A549 (cell line): Measurements from ENCODE around the gene NUDT19. TPM values are rescaled to one million over a fixed set of nuclear protein-coding genes. Genes with fewer than 3 reads are reported as not detected.

Source experiments
- ATAC-seq, 2 experiments: fragments of 200-7000 bp in 1 of 2; fragments of >200 bp in 1 of 2; cut with Nextera tagmentation in 1 of 2; cut with Tn5 transposase in 1 of 2; 3 replicates each; pipeline versions ENCODE4 v1.8.0 to v1.9.1; 2018 to 2020; ENCODE audit warnings: mild to moderate bottlenecking in 1 of 2, moderate library complexity in 1 of 2
- CTCF ChIA-PET: fragments of 300-600 bp; sonication (Branson Sonifier 250); formaldehyde crosslinking; extraction: SDS; loops from one replicate; lab custom pipeline; 2021; ENCODE audit warnings: antibody characterized with exemption, inconsistent platforms; lab: Yijun Ruan, JAX
- POLR2A ChIA-PET: fragments of 350-600 bp; formaldehyde crosslinking; extraction: SDS; loops from one replicate; lab custom pipeline; 2021; ENCODE audit warnings: antibody characterized with exemption, inconsistent platforms; lab: Yijun Ruan, JAX
- DNase-seq, 2 experiments: peaks; one replicate each; pipeline versions ENCODE4 v3.0.0 to v3.0.0-alpha.2; 2011 to 2016; ENCODE audit warnings: low read depth in 1 of 2, low spot score in 1 of 2
- FAIRE-seq: peaks from 2 replicates; lab custom pipeline; 2011; peaks lifted over from hg19 to GRCh38; lab: Jason Lieb, UNC
- H3K27ac ChIP-seq, 2 experiments: fragments of >200 bp; sonication (Bioruptor Twin); formaldehyde crosslinking; 3 replicates each; pipeline ENCODE4 v1.5.1; 2016 to 2017
- H3K4me1 ChIP-seq: fragments of >200 bp; sonication (Bioruptor Twin); formaldehyde crosslinking; 3 replicates; pipeline ENCODE4 v1.6.1; 2016
- H3K4me2 ChIP-seq: fragments of >200 bp; sonication (Bioruptor Twin); formaldehyde crosslinking; 3 replicates; pipeline ENCODE4 v1.6.1; 2016
- H3K4me3 ChIP-seq: fragments of >200 bp; sonication (Bioruptor Twin); formaldehyde crosslinking; 3 replicates; pipeline ENCODE4 v1.5.1; 2016
- H3K9me3 ChIP-seq: fragments of >200 bp; sonication (Bioruptor Twin); formaldehyde crosslinking; 3 replicates; pipeline ENCODE4 v1.6.1; 2016
- BHLHE40 ChIP-seq: IDR thresholded peaks from 2 replicates; pipeline ENCODE4 v1.6.1; 2012; ENCODE audit warnings: low read depth, low read length, inconsistent platforms
- CEBPB ChIP-seq, 2 experiments: fragments of >200 bp in 1 of 2; sonication (Bioruptor Twin) in 1 of 2; formaldehyde crosslinking in 1 of 2; IDR thresholded peaks; 2 replicates each; pipeline ENCODE4 v1.6.1; 2012 to 2016
- EHF ChIP-seq: fragments of 250-450 bp; sonication (Bioruptor Pico); IDR thresholded peaks from 2 replicates; pipeline ENCODE4 v1.5.0; 2020; ENCODE audit warnings: mild to moderate bottlenecking
- ESRRA ChIP-seq: fragments of 150-350 bp; IDR thresholded peaks from 2 replicates; pipeline ENCODE4 v1.6.1; 2014; ENCODE audit warnings: mild to moderate bottlenecking, low read length, borderline replicate concordance
- FOSL2 ChIP-seq, 2 experiments: fragments of 450-650 bp in 1 of 2; fragments of >200 bp in 1 of 2; sonication (Bioruptor Twin) in 1 of 2; formaldehyde crosslinking; IDR thresholded peaks; 2 replicates each; pipeline versions ENCODE4 v1.5.0 to v1.6.1; 2016 to 2020; ENCODE audit warnings: mild to moderate bottlenecking in 1 of 2, moderate library complexity in 1 of 2
- FOXS1 ChIP-seq: fragments of 250-450 bp; sonication (Bioruptor Pico); IDR thresholded peaks from 2 replicates; pipeline ENCODE4 v1.5.0; 2020; ENCODE audit warnings: mild to moderate bottlenecking, moderate library complexity
- HEYL ChIP-seq: fragments of 250-450 bp; sonication (Bioruptor Pico); IDR thresholded peaks from 2 replicates; pipeline ENCODE4 v1.8.0; 2021; ENCODE audit warnings: mild to moderate bottlenecking, moderate library complexity
- MAFK ChIP-seq: fragments of 450-650 bp; IDR thresholded peaks from 2 replicates; pipeline ENCODE4 v1.6.1; 2014; ENCODE audit not compliant: partially characterized antibody
- MYC ChIP-seq: IDR thresholded peaks from 2 replicates; pipeline ENCODE4 v1.6.1; 2012; ENCODE audit warnings: mild to moderate bottlenecking, inconsistent platforms, low read length, improper control_type of control experiment, borderline replicate concordance
- NPAS2 ChIP-seq: fragments of 250-450 bp; sonication (Bioruptor Pico); IDR thresholded peaks from 2 replicates; pipeline ENCODE4 v1.8.0; 2022; ENCODE audit warnings: mild to moderate bottlenecking, moderate library complexity, borderline replicate concordance
- NR3C1 ChIP-seq: fragments of >200 bp; sonication (Bioruptor Twin); formaldehyde crosslinking; IDR thresholded peaks from 3 replicates; pipeline ENCODE4 v1.6.1; 2017
- POLR2AphosphoS2 ChIP-seq: conservative IDR thresholded peaks from 2 replicates; pipeline ENCODE4 v1.6.1; 2012; ENCODE audit warnings: low read length, improper control_type of control experiment, inconsistent platforms
- RARB ChIP-seq: fragments of 250-450 bp; sonication (Bioruptor Pico); IDR thresholded peaks from 2 replicates; pipeline ENCODE4 v1.8.0; 2021; ENCODE audit warnings: mild to moderate bottlenecking, moderate library complexity
- RNF2 ChIP-seq: fragments of 200-600 bp; sonication (generic); IDR thresholded peaks from 2 replicates; pipeline ENCODE4 v1.6.1; 2016; ENCODE audit warnings: low read depth, mild to moderate bottlenecking, antibody characterized with exemption, moderate library complexity, borderline replicate concordance
- TFCP2L1 ChIP-seq: fragments of 250-450 bp; sonication (Bioruptor Pico); IDR thresholded peaks from 2 replicates; pipeline ENCODE4 v1.5.0; 2021; ENCODE audit warnings: mild to moderate bottlenecking
- ZNF302 ChIP-seq: fragments of 250-450 bp; sonication (Bioruptor Pico); IDR thresholded peaks from 2 replicates; pipeline ENCODE4 v1.9.0; 2021; ENCODE audit warnings: inconsistent platforms, mild to moderate bottlenecking, moderate library complexity
- ZSCAN20 ChIP-seq: fragments of 250-450 bp; sonication (Bioruptor Pico); IDR thresholded peaks from 2 replicates; pipeline ENCODE4 v1.8.0; 2022; ENCODE audit warnings: mild to moderate bottlenecking, moderate library complexity
- WGBS: methylation state at CpG from one replicate; pipeline ENCODE4 v1.1.6; 2017; ENCODE audit errors: missing lambda C conversion rate; 5-methylcytosine and 5-hydroxymethylcytosine counted together
- polyA plus RNA-seq, 4 experiments: library from polyadenylated mRNA; depleted of rRNA in 3 of 4; stranded (reverse); fragments of >200 nt; fragmentation: RNase III in 1 of 4; extraction: RNeasy Plus Mini Kit Qiagen cat#74134 plus additional on column Dnase treatment in 1 of 4; gene quantifications; 2 replicates in 3 of 4; 3 replicates in 1 of 4; pipeline ENCODE4 v1.2.3, GENCODE V29; 2011 to 2017
- TF ChIP-seq, protein P1 (sequence below): fragments of 250-450 bp; sonication (Bioruptor Pico); IDR thresholded peaks from 2 replicates; pipeline ENCODE4 v1.5.0; 2021; ENCODE audit warnings: mild to moderate bottlenecking, moderate library complexity, borderline replicate concordance
- TF ChIP-seq, protein P2 (sequence below): fragments of 200-600 bp; sonication (generic); IDR thresholded peaks from 2 replicates; pipeline ENCODE4 v1.6.1; 2016; ENCODE audit warnings: antibody characterized with exemption, mild to moderate bottlenecking, moderate library complexity
- TF ChIP-seq, protein P3 (sequence below): IDR thresholded peaks from 2 replicates; pipeline ENCODE4 v1.6.1; 2012
- TF ChIP-seq, protein P4 (sequence below): fragments of >200 bp; sonication (Bioruptor Twin); formaldehyde crosslinking; IDR thresholded peaks from 3 replicates; pipeline ENCODE4 v1.5.1; 2016
- TF ChIP-seq, protein P5 (sequence below): IDR thresholded peaks from 2 replicates; pipeline ENCODE4 v1.6.1; 2012

The NUDT19 gene
- polyA plus RNA-seq, 2 of the 4 experiments (the other 2 are of a cell fraction) = 30.1 to 32.6 TPM

DNA sequence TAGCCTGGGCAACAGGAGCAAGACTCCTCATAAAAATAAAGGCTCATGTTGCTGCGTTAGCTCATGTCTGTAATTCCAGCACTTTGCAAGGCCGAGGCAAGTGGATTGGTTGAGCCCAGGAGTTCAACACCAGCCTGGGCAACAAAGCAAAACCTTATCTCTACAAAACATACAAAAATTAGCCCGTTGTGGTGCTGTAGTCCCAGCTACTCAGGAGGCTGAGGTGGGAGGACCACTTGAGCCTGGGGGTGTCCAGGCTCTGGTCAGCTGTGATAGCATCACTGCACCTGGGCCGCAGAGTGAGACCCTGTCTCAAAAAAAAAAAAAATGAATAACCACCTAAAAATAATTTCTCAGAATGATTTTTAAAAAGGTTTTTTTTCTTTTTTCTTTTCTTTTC lies 3.9 kb upstream of the NUDT19 start:
- ChIA-PET CTCF (interaction anchor here (0.6 to 3.5 kb wide), 5 partner anchors 10 to 553 kb away, joined by 3 to 13 read pairs (median 6); no protein-coding TSS in a partner anchor), POLR2A (no interaction called here)
- Histone ChIP-seq H3K4me3 (no peak overlapping the region), H3K4me2 (no peak overlapping the region), H3K27ac (no peak overlapping the region), H3K4me1 (peaks cover 13% of the 10 kb centered on the region), H3K9me3 (no peaks in the 10 kb centered on the region)
- ATAC-seq (no peak), FAIRE-seq (no peak), DNase-seq (no peak)
- WGBS = 75% methylated on average over 4 of the region's 4 CpGs
- no peak for TF ChIP-seq ZSCAN20 (CRISPR knock-in tag)
- TF ChIP-seq RARB (CRISPR knock-in tag) = no peak
- TF ChIP-seq, protein P1, sequence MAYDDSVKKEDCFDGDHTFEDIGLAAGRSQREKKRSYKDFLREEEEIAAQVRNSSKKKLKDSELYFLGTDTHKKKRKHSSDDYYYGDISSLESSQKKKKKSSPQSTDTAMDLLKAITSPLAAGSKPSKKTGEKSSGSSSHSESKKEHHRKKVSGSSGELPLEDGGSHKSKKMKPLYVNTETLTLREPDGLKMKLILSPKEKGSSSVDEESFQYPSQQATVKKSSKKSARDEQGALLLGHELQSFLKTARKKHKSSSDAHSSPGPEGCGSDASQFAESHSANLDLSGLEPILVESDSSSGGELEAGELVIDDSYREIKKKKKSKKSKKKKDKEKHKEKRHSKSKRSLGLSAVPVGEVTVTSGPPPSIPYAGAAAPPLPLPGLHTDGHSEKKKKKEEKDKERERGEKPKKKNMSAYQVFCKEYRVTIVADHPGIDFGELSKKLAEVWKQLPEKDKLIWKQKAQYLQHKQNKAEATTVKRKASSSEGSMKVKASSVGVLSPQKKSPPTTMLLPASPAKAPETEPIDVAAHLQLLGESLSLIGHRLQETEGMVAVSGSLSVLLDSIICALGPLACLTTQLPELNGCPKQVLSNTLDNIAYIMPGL (CRISPR knock-in tag) = no peak
- TF ChIP-seq FOSL2 (IDR thresholded peaks at IDR 0.05) = no peak
- TF ChIP-seq FOSL2 (CRISPR knock-in tag; IDR thresholded peaks at IDR 0.05) = no peak
- no peak for TF ChIP-seq RNF2
- no peak for TF ChIP-seq MYC
- TF ChIP-seq, protein P2, sequence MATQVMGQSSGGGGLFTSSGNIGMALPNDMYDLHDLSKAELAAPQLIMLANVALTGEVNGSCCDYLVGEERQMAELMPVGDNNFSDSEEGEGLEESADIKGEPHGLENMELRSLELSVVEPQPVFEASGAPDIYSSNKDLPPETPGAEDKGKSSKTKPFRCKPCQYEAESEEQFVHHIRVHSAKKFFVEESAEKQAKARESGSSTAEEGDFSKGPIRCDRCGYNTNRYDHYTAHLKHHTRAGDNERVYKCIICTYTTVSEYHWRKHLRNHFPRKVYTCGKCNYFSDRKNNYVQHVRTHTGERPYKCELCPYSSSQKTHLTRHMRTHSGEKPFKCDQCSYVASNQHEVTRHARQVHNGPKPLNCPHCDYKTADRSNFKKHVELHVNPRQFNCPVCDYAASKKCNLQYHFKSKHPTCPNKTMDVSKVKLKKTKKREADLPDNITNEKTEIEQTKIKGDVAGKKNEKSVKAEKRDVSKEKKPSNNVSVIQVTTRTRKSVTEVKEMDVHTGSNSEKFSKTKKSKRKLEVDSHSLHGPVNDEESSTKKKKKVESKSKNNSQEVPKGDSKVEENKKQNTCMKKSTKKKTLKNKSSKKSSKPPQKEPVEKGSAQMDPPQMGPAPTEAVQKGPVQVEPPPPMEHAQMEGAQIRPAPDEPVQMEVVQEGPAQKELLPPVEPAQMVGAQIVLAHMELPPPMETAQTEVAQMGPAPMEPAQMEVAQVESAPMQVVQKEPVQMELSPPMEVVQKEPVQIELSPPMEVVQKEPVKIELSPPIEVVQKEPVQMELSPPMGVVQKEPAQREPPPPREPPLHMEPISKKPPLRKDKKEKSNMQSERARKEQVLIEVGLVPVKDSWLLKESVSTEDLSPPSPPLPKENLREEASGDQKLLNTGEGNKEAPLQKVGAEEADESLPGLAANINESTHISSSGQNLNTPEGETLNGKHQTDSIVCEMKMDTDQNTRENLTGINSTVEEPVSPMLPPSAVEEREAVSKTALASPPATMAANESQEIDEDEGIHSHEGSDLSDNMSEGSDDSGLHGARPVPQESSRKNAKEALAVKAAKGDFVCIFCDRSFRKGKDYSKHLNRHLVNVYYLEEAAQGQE = no peak

DNA sequence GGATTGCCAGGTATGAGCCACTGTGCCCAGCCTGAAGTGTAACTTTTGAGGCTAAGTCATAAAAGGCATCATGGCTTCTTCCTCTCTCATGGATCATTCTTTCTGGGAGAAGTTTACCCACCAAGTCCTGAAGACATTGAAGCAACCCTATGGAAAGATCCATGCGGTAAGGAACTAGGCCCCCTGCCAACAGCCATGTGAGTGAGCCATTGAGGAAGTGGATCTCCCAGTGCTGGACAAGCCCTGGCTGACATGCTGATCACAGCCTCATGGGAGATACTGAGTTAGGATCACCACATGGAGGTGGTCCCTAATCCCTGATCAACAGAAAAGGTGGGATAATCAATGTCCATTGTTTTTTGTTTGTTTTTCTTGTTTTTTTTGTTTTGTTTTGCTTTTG lies 3.3 kb upstream of the NUDT19 start:
- FAIRE-seq (no peak), DNase-seq (no peak), ATAC-seq (no peak)
- H3K4me1 ChIP-seq = peaks cover 19% of the 10 kb centered on the region
- H3K4me3 ChIP-seq = no peak overlapping the region
- POLR2A ChIA-PET = no interaction called here
- no peak overlapping the region for H3K4me2 ChIP-seq
- WGBS = 78% methylated on average over 1 of the region's 1 CpG
- H3K27ac ChIP-seq = no peak overlapping the region
- TF ChIP-seq EHF (CRISPR knock-in tag) (no peak), CEBPB (IDR thresholded peaks at IDR 0.05) (no peak), TFCP2L1 (CRISPR knock-in tag) (no peak), NPAS2 (CRISPR knock-in tag) (no peak), POLR2AphosphoS2 (no peak), HEYL (CRISPR knock-in tag) (no peak), BHLHE40 (no peak), ZNF302 (CRISPR knock-in tag) (no peak), MAFK (no peak), FOXS1 (CRISPR knock-in tag) (no peak), ESRRA (no peak), NR3C1 (no peak)
- TF ChIP-seq, protein P3, sequence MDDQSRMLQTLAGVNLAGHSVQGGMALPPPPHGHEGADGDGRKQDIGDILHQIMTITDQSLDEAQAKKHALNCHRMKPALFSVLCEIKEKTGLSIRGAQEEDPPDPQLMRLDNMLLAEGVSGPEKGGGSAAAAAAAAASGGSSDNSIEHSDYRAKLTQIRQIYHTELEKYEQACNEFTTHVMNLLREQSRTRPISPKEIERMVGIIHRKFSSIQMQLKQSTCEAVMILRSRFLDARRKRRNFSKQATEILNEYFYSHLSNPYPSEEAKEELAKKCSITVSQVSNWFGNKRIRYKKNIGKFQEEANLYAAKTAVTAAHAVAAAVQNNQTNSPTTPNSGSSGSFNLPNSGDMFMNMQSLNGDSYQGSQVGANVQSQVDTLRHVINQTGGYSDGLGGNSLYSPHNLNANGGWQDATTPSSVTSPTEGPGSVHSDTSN = no peak
- TF ChIP-seq, protein P4, sequence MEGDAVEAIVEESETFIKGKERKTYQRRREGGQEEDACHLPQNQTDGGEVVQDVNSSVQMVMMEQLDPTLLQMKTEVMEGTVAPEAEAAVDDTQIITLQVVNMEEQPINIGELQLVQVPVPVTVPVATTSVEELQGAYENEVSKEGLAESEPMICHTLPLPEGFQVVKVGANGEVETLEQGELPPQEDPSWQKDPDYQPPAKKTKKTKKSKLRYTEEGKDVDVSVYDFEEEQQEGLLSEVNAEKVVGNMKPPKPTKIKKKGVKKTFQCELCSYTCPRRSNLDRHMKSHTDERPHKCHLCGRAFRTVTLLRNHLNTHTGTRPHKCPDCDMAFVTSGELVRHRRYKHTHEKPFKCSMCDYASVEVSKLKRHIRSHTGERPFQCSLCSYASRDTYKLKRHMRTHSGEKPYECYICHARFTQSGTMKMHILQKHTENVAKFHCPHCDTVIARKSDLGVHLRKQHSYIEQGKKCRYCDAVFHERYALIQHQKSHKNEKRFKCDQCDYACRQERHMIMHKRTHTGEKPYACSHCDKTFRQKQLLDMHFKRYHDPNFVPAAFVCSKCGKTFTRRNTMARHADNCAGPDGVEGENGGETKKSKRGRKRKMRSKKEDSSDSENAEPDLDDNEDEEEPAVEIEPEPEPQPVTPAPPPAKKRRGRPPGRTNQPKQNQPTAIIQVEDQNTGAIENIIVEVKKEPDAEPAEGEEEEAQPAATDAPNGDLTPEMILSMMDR = no peak
- TF ChIP-seq, protein P5, sequence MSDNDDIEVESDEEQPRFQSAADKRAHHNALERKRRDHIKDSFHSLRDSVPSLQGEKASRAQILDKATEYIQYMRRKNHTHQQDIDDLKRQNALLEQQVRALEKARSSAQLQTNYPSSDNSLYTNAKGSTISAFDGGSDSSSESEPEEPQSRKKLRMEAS = no peak
- H3K9me3 ChIP-seq = peaks cover 3% of the 10 kb centered on the region; the same call in 1 of the 3 replicates
- CTCF ChIA-PET = interaction anchor here (0.6 to 3.5 kb wide), 7 partner anchors 11 to 553 kb away, joined by 3 to 13 read pairs (median 3); no protein-coding TSS in a partner anchor
